Osteocyte (in vitro differentiated cells): ENCODE data around the gene OTULIN. TPM values are rescaled to one million over a fixed set of nuclear protein-coding genes. Genes with fewer than 3 reads are reported as not detected.

ENCODE experiments used
- DNase-seq: peaks from one replicate; pipeline ENCODE4 v3.0.0; 2021; ENCODE audit warnings: mixed read lengths; ENCODE audit not compliant: unreplicated experiment; ENCODE audit errors: extremely low spot score
- H3K27ac Mint-ChIP-seq: one replicate; pipeline ENCODE4 v1.8.0; 2021; ENCODE audit warnings: mild to moderate bottlenecking, mixed read lengths; ENCODE audit not compliant: unreplicated experiment
- H3K27me3 Mint-ChIP-seq: one replicate; pipeline ENCODE4 v1.8.0; 2021; ENCODE audit warnings: mixed read lengths; ENCODE audit not compliant: unreplicated experiment
- H3K36me3 Mint-ChIP-seq: one replicate; pipeline ENCODE4 v1.8.0; 2021; ENCODE audit warnings: mixed read lengths; ENCODE audit not compliant: unreplicated experiment
- H3K4me1 Mint-ChIP-seq: one replicate; pipeline ENCODE4 v1.8.0; 2021; ENCODE audit warnings: mixed read lengths; ENCODE audit not compliant: unreplicated experiment
- H3K4me3 Mint-ChIP-seq: one replicate; pipeline ENCODE4 v1.8.0; 2021; ENCODE audit warnings: mild to moderate bottlenecking, moderate library complexity, mixed read lengths; ENCODE audit not compliant: unreplicated experiment
- H3K9me3 Mint-ChIP-seq: one replicate; pipeline ENCODE4 v1.8.0; 2021; ENCODE audit warnings: mixed read lengths; ENCODE audit not compliant: unreplicated experiment
- total RNA-seq: library from RNA; stranded (reverse); gene quantifications from 2 replicates; pipeline ENCODE4 v1.2.1, GENCODE V29; 2021
- TF ChIP-seq, protein P1 (sequence below): fragments of 200-600 bp; sonication (generic); IDR thresholded peaks from 2 replicates; pipeline ENCODE4 v1.5.0; 2021; ENCODE audit warnings: antibody characterized with exemption, mild to moderate bottlenecking, moderate library complexity

OTULIN gene
- total RNA-seq, 1 donor from 2014 or later: 30.2 TPM

DNA sequence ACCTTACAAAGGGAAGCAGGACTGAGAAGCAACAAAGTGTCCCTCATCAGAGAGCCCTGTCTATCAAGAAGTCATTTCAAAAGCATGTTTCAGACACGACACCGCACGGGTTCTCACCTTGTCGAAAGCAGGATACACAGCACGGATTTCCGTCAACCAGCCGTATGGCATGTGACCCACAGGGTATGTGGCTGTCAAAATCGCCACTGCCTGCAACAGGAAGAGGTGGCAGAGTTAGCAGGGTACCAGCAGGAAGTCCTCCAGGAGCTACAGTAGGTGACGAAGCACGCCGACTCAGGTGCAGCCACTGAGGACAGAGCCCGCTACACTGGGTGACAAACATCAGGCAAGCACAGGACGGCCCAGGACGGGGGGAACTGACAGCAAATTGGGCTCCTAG lies 81.2 kb downstream of the OTULIN start:
- Mint-ChIP-seq H3K4me1 (peaks cover 2% of the 10 kb centered on the region), H3K27ac (no peak overlapping the region), H3K27me3 (no peaks in the 10 kb centered on the region), H3K36me3 (peaks cover 16% of the 10 kb centered on the region), H3K9me3 (no peaks in the 10 kb centered on the region), H3K4me3 (no peak overlapping the region)
- no peak for DNase-seq
- TF ChIP-seq, protein P1, sequence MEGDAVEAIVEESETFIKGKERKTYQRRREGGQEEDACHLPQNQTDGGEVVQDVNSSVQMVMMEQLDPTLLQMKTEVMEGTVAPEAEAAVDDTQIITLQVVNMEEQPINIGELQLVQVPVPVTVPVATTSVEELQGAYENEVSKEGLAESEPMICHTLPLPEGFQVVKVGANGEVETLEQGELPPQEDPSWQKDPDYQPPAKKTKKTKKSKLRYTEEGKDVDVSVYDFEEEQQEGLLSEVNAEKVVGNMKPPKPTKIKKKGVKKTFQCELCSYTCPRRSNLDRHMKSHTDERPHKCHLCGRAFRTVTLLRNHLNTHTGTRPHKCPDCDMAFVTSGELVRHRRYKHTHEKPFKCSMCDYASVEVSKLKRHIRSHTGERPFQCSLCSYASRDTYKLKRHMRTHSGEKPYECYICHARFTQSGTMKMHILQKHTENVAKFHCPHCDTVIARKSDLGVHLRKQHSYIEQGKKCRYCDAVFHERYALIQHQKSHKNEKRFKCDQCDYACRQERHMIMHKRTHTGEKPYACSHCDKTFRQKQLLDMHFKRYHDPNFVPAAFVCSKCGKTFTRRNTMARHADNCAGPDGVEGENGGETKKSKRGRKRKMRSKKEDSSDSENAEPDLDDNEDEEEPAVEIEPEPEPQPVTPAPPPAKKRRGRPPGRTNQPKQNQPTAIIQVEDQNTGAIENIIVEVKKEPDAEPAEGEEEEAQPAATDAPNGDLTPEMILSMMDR: no peak

- Mint-ChIP-seq H3K27ac (no peak overlapping the region), H3K36me3 (peaks cover 21% of the 10 kb centered on the region), H3K4me3 (no peak overlapping the region), H3K4me1 (peaks cover 2% of the 10 kb centered on the region), H3K27me3 (no peaks in the 10 kb centered on the region), H3K9me3 (no peaks in the 10 kb centered on the region)
- TF ChIP-seq, protein P1: no peak
- DNase-seq: no peak
Measured at GRCh38 chr5:14748180-14748900, 83.8 kb downstream of the OTULIN start.

Other genes with a start within 250 kb of the OTULIN start
- gene OTULINL, start 82.9 kb upstream of the OTULIN start, total RNA-seq: 0.73 and 1.3 TPM in 2 replicates
- gene ANKH, start 207.1 kb downstream of the OTULIN start, total RNA-seq: 44.6 and 50.8 TPM in 2 replicates